HEK293 (cell line): ENCODE data around the gene NKAPL.

Source experiments
- CTCF ChIP-seq: fragments of 450-650 bp; formaldehyde crosslinking; IDR thresholded peaks from 2 replicates; pipeline ENCODE4 v1.5.1; 2016; ENCODE audit warnings: missing biosample characterization, missing genetic modification characterization
- KLF10 ChIP-seq: fragments of 450-650 bp; IDR thresholded peaks from 2 replicates; pipeline ENCODE4 v1.5.1; 2018; ENCODE audit warnings: missing biosample characterization, mild to moderate bottlenecking, missing genetic modification characterization
- KLF17 ChIP-seq: fragments of 450-650 bp; formaldehyde crosslinking; IDR thresholded peaks from 2 replicates; pipeline ENCODE4 v1.5.1; 2016; ENCODE audit warnings: missing biosample characterization, missing genetic modification characterization
- ZFP3 ChIP-seq: fragments of 450-650 bp; formaldehyde crosslinking; IDR thresholded peaks from 2 replicates; pipeline ENCODE4 v1.5.1; 2016; ENCODE audit warnings: low read depth, missing biosample characterization, missing genetic modification characterization
- ZNF16 ChIP-seq: fragments of 450-650 bp; formaldehyde crosslinking; IDR thresholded peaks from 2 replicates; pipeline ENCODE4 v1.5.1; 2016; ENCODE audit warnings: low read depth, missing biosample characterization, missing genetic modification characterization
- ZNF423 ChIP-seq: fragments of 450-650 bp; formaldehyde crosslinking; IDR thresholded peaks from 2 replicates; pipeline ENCODE4 v1.5.1; 2016; ENCODE audit warnings: missing biosample characterization, missing genetic modification characterization
- TF ChIP-seq, protein P1 (sequence below): fragments of 450-650 bp; formaldehyde crosslinking; IDR thresholded peaks from 2 replicates; pipeline ENCODE4 v1.5.1; 2016; ENCODE audit warnings: missing biosample characterization, missing genetic modification characterization
- TF ChIP-seq, protein P2 (sequence below): fragments of 450-650 bp; formaldehyde crosslinking; IDR thresholded peaks from 2 replicates; pipeline ENCODE4 v1.5.1; 2016; ENCODE audit warnings: missing biosample characterization, missing genetic modification characterization

DNA sequence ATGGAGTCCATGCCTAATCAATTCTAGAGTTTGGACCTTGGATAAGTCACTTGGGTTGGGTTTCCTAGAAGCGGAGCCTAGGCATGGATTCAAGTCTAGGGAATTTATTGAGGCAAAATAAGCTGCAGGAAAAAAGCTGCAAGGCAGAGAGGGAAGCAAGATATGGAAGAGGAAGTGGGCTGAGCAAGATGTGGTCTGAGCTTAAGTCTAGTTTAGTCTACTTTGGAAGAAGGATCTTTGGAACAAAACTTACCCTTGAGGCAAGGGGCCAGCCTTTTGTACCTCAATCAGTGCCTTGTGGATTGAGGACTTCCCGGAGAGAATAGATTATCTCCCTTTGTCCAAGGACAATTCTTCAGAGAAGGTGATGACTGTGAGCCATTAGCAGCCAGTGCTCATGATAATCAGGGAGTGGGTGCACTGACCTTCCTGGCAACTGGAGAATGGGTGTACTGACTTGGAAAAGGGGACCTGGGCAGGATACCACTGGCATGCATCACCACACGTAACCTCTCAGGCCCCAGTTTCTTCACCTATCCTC is 23.1 kb upstream of the NKAPL start:
- TF ChIP-seq, protein P1, sequence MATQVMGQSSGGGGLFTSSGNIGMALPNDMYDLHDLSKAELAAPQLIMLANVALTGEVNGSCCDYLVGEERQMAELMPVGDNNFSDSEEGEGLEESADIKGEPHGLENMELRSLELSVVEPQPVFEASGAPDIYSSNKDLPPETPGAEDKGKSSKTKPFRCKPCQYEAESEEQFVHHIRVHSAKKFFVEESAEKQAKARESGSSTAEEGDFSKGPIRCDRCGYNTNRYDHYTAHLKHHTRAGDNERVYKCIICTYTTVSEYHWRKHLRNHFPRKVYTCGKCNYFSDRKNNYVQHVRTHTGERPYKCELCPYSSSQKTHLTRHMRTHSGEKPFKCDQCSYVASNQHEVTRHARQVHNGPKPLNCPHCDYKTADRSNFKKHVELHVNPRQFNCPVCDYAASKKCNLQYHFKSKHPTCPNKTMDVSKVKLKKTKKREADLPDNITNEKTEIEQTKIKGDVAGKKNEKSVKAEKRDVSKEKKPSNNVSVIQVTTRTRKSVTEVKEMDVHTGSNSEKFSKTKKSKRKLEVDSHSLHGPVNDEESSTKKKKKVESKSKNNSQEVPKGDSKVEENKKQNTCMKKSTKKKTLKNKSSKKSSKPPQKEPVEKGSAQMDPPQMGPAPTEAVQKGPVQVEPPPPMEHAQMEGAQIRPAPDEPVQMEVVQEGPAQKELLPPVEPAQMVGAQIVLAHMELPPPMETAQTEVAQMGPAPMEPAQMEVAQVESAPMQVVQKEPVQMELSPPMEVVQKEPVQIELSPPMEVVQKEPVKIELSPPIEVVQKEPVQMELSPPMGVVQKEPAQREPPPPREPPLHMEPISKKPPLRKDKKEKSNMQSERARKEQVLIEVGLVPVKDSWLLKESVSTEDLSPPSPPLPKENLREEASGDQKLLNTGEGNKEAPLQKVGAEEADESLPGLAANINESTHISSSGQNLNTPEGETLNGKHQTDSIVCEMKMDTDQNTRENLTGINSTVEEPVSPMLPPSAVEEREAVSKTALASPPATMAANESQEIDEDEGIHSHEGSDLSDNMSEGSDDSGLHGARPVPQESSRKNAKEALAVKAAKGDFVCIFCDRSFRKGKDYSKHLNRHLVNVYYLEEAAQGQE (tag by site-specific recombination): no peak
- TF ChIP-seq ZNF16 (no peak), CTCF (tag by site-specific recombination) (no peak), ZFP3 (tag by site-specific recombination) (no peak), KLF17 (tag by site-specific recombination) (no peak), ZNF423 (tag by site-specific recombination) (no peak), KLF10 (tag by site-specific recombination) (no peak)
- TF ChIP-seq, protein P2, sequence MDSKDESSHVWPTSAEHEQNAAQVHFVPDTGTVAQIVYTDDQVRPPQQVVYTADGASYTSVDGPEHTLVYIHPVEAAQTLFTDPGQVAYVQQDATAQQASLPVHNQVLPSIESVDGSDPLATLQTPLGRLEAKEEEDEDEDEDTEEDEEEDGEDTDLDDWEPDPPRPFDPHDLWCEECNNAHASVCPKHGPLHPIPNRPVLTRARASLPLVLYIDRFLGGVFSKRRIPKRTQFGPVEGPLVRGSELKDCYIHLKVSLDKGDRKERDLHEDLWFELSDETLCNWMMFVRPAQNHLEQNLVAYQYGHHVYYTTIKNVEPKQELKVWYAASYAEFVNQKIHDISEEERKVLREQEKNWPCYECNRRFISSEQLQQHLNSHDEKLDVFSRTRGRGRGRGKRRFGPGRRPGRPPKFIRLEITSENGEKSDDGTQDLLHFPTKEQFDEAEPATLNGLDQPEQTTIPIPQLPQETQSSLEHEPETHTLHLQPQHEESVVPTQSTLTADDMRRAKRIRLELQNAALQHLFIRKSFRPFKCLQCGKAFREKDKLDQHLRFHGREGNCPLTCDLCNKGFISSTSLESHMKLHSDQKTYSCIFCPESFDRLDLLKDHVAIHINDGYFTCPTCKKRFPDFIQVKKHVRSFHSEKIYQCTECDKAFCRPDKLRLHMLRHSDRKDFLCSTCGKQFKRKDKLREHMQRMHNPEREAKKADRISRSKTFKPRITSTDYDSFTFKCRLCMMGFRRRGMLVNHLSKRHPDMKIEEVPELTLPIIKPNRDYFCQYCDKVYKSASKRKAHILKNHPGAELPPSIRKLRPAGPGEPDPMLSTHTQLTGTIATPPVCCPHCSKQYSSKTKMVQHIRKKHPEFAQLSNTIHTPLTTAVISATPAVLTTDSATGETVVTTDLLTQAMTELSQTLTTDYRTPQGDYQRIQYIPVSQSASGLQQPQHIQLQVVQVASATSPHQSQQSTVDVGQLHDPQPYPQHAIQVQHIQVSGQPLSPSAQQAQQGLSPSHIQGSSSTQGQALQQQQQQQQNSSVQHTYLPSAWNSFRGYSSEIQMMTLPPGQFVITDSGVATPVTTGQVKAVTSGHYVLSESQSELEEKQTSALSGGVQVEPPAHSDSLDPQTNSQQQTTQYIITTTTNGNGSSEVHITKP (tag by site-specific recombination): no peak
